GM19372 (cell line): Measurements from ENCODE around the gene RBM20.

ENCODE experiments used
- ATAC-seq: cut with Tn5 transposase; IDR thresholded peaks from one replicate; pipeline ENCODE4 v1.9.1; 2021; ENCODE audit warnings: mild to moderate bottlenecking, low read depth, moderate library complexity; ENCODE audit not compliant: unreplicated experiment

Gene RBM20

DNA sequence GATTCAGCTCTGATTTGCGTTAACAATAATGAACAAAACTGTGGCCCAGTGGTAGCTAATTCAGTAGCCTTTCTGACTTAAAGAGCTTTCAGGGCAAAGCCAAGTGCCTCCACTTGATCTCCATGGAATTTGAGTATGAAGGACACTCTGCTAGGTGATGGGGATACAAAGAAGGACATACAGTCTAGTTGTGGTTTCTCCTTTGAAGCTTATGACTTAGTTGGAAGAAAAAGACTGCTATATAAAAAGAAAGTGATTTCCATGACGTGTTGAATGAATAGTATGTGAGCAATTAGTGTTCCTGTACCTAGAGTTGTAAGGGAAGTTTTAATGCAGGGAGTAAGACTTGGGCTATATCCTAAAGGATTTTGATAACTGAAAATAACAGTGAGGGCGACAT lies 235.9 kb downstream of the RBM20 start:
- ATAC-seq: no peak

DNA sequence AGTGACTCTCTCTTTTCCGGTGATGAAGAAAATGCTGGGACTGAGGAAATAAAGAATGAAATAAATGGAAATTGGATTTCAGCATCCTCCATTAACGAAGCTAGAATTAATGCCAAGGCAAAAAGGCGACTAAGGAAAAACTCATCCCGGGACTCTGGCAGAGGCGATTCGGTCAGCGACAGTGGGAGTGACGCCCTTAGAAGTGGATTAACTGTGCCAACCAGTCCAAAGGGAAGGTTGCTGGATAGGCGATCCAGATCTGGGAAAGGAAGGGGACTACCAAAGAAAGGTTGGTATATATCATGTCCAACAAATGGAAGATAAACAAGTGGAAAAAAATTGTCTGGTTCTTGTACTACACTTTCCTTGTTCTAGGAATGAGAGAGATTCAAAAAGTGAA lies 237.1 kb downstream of the RBM20 start:
- ATAC-seq: no peak

DNA sequence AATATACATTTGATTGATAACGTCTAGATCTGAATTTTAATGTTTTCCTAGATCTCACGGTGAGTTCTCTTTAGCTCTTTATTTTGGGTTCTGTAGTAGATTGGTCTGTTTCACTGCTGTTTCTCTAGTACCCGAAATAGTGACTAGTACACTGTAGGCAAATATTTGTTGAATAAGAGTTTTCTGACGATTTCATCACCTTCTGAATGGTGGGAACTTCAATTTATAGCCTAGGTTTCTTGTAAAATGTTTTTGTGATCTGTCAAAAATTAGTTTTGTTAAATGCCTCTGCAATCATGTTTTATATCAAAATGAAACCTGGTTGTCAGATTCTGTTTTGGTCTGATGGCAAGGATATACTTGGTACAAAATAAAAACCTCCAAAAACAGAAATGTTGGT lies 237.8 kb downstream of the RBM20 start:
- ATAC-seq: no peak

DNA sequence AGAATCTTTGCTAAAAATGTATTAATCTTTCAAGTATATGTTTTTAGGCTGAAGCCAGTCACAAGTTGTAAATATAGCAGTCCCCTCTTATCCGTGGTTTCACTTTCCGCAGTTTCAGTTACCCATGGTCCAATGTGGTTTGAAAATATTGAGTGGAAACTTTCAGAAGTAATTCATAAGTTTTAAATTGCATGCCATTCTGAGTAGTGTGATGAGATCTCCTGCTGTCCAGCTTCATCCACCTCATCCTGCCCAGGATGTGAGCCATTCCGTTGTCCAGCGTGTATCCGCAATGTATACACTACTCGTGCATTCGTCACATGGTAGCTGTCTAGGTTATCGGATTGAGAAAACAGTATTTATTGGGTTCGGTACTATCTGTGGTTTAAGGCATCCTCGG lies 239.8 kb downstream of the RBM20 start:
- no peak for ATAC-seq

DNA sequence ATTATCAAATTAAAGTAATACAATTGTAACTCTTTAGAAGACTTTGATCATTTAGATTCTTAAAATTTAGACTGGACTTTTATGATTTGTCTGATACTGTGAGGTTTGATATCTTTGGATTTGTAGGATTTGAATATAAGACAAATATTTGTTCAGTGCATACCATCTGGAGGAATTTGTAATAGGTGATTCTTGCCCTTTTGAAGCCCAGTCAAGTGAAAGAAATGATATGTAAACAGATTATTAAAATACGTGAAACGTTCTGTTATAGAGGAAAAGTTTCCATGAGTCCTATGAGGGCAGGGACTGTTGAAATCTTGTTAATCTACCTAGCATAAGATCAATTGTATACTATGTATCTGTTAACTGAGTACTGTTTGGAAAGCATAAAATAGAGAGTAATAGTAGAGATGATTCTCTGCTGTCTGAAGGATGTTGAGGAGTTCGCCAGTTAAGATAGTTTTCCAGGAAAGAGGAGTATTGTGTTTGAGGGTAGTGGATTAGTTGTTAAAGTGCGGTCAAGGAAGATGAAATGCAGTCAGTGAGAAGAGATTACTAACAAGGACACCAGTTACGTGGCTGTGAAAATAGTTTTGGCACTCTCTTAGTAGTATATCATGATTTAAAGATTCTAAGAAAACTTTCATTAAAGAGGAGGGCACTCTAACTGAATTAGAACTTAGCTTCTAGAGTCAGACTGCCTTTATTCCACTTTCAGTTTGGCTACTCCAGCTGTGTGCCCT lies 242.0 kb downstream of the RBM20 start:
- ATAC-seq: no peak

DNA sequence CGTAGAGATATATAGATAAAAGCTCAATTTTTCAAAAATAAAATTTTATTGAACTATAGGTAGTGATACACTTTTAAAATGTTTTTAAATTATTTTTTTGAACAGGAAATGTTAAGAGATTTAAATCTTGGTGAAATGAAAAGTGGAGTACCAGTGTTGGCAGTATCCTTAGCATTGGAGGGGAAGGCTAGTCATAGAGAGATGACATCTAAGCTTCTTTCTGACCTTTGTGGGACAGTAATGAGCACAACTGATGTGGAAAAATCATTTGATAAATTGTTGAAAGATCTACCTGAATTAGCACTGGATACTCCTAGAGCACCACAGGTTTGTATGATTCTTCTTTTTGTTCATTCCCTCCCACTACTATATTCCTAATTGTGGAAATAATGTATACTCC lies 243.4 kb downstream of the RBM20 start:
- ATAC-seq: no peak
